ENCODE data around the gene USP5.

Gene USP5

DNA sequence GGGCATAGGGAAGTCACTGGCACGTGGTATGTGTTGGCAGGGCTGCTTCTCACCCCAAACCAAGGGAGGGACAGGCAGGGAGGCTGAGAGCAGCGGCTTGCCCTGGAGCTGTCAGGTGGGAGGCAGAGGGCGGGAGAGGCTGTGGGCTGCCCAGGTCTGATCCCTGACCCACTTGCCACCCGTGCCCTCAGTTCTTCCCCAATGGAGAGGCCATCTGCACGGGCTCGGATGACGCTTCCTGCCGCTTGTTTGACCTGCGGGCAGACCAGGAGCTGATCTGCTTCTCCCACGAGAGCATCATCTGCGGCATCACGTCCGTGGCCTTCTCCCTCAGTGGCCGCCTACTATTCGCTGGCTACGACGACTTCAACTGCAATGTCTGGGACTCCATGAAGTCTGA, 6.6 kb upstream of the USP5 start:
- TF ChIP-seq, protein P1, sequence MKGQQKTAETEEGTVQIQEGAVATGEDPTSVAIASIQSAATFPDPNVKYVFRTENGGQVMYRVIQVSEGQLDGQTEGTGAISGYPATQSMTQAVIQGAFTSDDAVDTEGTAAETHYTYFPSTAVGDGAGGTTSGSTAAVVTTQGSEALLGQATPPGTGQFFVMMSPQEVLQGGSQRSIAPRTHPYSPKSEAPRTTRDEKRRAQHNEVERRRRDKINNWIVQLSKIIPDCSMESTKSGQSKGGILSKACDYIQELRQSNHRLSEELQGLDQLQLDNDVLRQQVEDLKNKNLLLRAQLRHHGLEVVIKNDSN (IDR thresholded peaks at IDR 0.05): no peak
- TF ChIP-seq FOXM1 (IDR thresholded peaks at IDR 0.05; ENCODE audit: borderline replicate concordance, low read depth) (no peak), NFIC (IDR thresholded peaks at IDR 0.05) (no peak), TCF12 (IDR thresholded peaks at IDR 0.05; ENCODE audit: low read depth) (no peak), EGR1 (IDR thresholded peaks at IDR 0.05) (no peak), YY1 (IDR thresholded peaks at IDR 0.05; ENCODE audit: low read depth) (no peak), EP300 (IDR thresholded peaks at IDR 0.05; ENCODE audit: borderline replicate concordance) (no peak), CREB1 (IDR thresholded peaks at IDR 0.05; ENCODE audit: low read depth) (no peak), CEBPB (IDR thresholded peaks at IDR 0.05) (no peak), TAF1 (IDR thresholded peaks at IDR 0.05; ENCODE audit: low read depth) (no peak), ZBTB7A (IDR thresholded peaks at IDR 0.05; ENCODE audit: low read depth) (no peak), RAD21 (IDR thresholded peaks at IDR 0.05; ENCODE audit: low read depth) (no peak), TEAD4 (IDR thresholded peaks at IDR 0.05) (no peak)
- TF ChIP-seq, protein P2, sequence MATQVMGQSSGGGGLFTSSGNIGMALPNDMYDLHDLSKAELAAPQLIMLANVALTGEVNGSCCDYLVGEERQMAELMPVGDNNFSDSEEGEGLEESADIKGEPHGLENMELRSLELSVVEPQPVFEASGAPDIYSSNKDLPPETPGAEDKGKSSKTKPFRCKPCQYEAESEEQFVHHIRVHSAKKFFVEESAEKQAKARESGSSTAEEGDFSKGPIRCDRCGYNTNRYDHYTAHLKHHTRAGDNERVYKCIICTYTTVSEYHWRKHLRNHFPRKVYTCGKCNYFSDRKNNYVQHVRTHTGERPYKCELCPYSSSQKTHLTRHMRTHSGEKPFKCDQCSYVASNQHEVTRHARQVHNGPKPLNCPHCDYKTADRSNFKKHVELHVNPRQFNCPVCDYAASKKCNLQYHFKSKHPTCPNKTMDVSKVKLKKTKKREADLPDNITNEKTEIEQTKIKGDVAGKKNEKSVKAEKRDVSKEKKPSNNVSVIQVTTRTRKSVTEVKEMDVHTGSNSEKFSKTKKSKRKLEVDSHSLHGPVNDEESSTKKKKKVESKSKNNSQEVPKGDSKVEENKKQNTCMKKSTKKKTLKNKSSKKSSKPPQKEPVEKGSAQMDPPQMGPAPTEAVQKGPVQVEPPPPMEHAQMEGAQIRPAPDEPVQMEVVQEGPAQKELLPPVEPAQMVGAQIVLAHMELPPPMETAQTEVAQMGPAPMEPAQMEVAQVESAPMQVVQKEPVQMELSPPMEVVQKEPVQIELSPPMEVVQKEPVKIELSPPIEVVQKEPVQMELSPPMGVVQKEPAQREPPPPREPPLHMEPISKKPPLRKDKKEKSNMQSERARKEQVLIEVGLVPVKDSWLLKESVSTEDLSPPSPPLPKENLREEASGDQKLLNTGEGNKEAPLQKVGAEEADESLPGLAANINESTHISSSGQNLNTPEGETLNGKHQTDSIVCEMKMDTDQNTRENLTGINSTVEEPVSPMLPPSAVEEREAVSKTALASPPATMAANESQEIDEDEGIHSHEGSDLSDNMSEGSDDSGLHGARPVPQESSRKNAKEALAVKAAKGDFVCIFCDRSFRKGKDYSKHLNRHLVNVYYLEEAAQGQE (IDR thresholded peaks at IDR 0.05; ENCODE audit: low read depth): no peak
- TF ChIP-seq, protein P3, sequence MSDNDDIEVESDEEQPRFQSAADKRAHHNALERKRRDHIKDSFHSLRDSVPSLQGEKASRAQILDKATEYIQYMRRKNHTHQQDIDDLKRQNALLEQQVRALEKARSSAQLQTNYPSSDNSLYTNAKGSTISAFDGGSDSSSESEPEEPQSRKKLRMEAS (IDR thresholded peaks at IDR 0.05): no peak

DNA sequence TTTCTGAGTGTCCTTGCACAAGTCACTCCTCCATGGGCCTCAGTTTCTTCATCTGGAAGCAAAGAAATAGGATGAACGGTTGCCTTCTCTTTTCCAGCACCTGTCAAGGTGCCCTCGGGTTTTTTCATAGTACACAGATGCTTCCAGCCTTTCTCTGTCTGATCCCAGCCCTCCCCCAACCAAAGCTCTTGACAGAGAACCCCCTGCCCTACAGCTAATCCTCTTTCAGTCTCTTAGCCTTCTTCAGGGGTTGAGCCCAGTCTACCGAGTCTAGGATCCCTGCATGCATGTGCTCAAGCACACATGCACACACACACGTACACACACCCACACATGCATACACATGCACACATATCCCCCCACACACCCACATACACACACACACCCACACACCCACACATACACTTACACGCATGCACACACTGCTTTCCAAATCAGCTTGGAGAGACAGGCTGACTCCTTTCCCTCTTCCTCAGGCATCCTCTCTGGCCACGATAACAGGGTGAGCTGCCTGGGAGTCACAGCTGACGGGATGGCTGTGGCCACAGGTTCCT, 5.6 kb upstream of the USP5 start:
- TF ChIP-seq FOXM1 (IDR thresholded peaks at IDR 0.05; ENCODE audit: borderline replicate concordance, low read depth): no peak
- TF ChIP-seq TEAD4 (IDR thresholded peaks at IDR 0.05): no peak

DNA sequence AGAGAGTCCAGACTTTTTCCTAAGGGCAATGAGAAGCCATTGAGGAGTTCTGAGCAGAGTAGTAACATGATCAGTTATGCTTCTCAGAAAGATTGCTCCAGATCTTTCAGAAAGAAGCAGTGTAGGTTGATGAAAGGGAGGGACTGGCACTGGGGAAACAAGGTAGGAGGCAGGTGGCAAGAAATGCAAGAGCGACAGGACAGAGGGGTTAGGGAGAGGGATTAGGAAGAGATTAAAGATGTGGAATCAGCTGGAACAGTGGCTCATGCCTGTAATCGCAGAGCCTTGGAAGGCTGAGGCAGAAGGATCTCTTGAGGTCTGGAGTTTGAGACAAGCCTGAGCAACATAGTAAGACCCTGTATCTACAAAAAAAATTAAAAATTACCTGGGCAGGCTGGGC, 4.3 kb upstream of the USP5 start:
- no peak for TF ChIP-seq CREB1 (IDR thresholded peaks at IDR 0.05; ENCODE audit: low read depth)
- TF ChIP-seq EP300 (IDR thresholded peaks at IDR 0.05; ENCODE audit: borderline replicate concordance): no peak
- TF ChIP-seq TEAD4 (IDR thresholded peaks at IDR 0.05): no peak
- no peak for TF ChIP-seq ZBTB7A (IDR thresholded peaks at IDR 0.05; ENCODE audit: low read depth)
- TF ChIP-seq RAD21 (IDR thresholded peaks at IDR 0.05; ENCODE audit: low read depth): no peak
- TF ChIP-seq NFIC (IDR thresholded peaks at IDR 0.05): no peak
- TF ChIP-seq, protein P3 (IDR thresholded peaks at IDR 0.05): no peak
- no peak for TF ChIP-seq FOXM1 (IDR thresholded peaks at IDR 0.05; ENCODE audit: borderline replicate concordance, low read depth)
- no peak for TF ChIP-seq TAF1 (IDR thresholded peaks at IDR 0.05; ENCODE audit: low read depth)
- no peak for TF ChIP-seq TCF12 (IDR thresholded peaks at IDR 0.05; ENCODE audit: low read depth)
- TF ChIP-seq, protein P1 (IDR thresholded peaks at IDR 0.05): no peak

DNA sequence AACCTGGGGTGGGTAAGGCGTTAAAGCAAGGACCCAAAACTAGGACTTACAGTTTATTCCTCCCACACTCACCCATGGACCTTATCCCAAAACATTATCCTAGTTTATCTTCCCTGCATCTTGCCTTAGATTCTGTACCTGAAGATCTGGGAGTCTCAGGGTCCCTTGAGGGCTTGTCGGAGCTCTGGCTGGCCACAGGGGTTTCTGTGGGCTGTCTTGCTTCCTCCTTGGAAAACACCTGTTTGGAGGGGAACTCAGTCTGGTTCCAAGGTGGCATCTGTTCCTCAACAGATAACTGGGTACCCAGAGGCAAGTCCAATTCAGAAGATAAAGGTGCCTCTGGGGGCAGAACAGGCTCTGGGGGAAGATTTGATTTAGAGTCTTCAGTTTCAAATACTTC, 2.5 kb upstream of the USP5 start:
- TF ChIP-seq CEBPB (IDR thresholded peaks at IDR 0.05) (no peak), ZBTB7A (IDR thresholded peaks at IDR 0.05; ENCODE audit: low read depth) (no peak), YY1 (IDR thresholded peaks at IDR 0.05; ENCODE audit: low read depth) (no peak), TCF12 (IDR thresholded peaks at IDR 0.05; ENCODE audit: low read depth) (no peak), RAD21 (IDR thresholded peaks at IDR 0.05; ENCODE audit: low read depth) (no peak), TEAD4 (IDR thresholded peaks at IDR 0.05) (no peak), EGR1 (IDR thresholded peaks at IDR 0.05) (no peak), EP300 (IDR thresholded peaks at IDR 0.05; ENCODE audit: borderline replicate concordance) (no peak), NFIC (IDR thresholded peaks at IDR 0.05) (no peak), TAF1 (IDR thresholded peaks at IDR 0.05; ENCODE audit: low read depth) (no peak), CREB1 (IDR thresholded peaks at IDR 0.05; ENCODE audit: low read depth) (no peak), FOXM1 (IDR thresholded peaks at IDR 0.05; ENCODE audit: borderline replicate concordance, low read depth) (no peak)
- TF ChIP-seq, protein P2 (IDR thresholded peaks at IDR 0.05; ENCODE audit: low read depth): no peak
- TF ChIP-seq, protein P1 (IDR thresholded peaks at IDR 0.05): no peak

DNA sequence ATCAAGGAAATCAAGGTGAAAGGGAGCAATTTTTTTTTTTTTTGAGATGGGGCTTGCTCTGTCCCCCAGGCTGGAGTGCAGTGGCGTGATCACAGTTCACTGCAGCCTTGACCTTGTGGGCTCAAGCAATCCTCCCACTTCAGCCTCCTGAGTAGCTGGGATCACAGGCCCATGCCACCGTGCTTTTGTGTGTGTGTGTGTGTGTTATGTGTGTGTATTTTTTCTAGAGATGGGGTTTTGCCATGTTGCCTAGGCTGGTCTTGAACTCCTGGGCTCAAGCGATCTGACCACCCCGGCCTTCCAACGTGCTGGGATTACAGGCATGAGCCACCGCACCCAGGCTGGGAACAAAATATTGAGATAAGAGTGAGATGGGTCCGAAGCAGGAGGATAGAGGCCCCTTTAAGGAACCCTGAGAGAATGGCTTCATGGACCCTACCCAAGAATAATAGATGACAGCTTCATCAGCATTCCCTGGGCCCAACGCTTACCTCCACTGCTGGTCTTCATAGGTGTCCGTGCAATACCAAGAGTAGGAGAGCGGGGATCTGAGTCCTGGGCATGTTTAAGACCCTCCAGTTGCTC, 1.9 kb upstream of the USP5 start:
- TF ChIP-seq ZBTB7A (IDR thresholded peaks at IDR 0.05; ENCODE audit: low read depth) (no peak), CREB1 (IDR thresholded peaks at IDR 0.05; ENCODE audit: low read depth) (no peak), TEAD4 (IDR thresholded peaks at IDR 0.05) (no peak), NFIC (IDR thresholded peaks at IDR 0.05) (no peak)
- TF ChIP-seq, protein P3 (IDR thresholded peaks at IDR 0.05): no peak

Measured in Ishikawa (cell line).